Measurements from ENCODE around the gene SFTPA2.
"Not testable (repeated sequence)": the region's sequence is repeated elsewhere in the genome, so short reads cannot be mapped to it uniquely, and the experiment has no call there.

- TF ChIP-seq CTCF, POLR2A (IDR thresholded peaks at IDR 0.05): not testable (repeated sequence)
Measured at GRCh38 chr10:79538311-79538710, 21.9 kb downstream of the SFTPA2 start.
